Neural cell (in vitro differentiated cells): Measurements from ENCODE around the gene CST11. TPM values are rescaled to one million over a fixed set of nuclear protein-coding genes. Genes with fewer than 3 reads are reported as not detected.

Experiments used
- H2AFZ ChIP-seq: fragments of 200-600, 300-800 bp; sonication (generic), shearing (Covaris generic); 2 replicates; pipeline ENCODE4 v1.6.0; 2014; ENCODE audit warnings: low read depth, mild to moderate bottlenecking, antibody characterized with exemption, low read length, moderate library complexity
- H3F3A ChIP-seq: fragments of 200-600 bp; shearing (Covaris generic); 2 replicates; pipeline ENCODE4 v1.6.1; 2016; ENCODE audit warnings: mild to moderate bottlenecking, moderate library complexity, mixed read lengths, antibody characterized with exemption, low read length; ENCODE audit not compliant: insufficient read depth, poor library complexity, severe bottlenecking
- H3K27ac ChIP-seq: fragments of 200-600, 300-800 bp; sonication (generic), shearing (Covaris generic); 2 replicates; pipeline ENCODE4 v1.5.1; 2014; ENCODE audit warnings: mild to moderate bottlenecking, low read length, moderate library complexity
- H3K27me3 ChIP-seq: fragments of 300-800, 200-600 bp; sonication (generic), shearing (Covaris generic); 2 replicates; pipeline ENCODE4 v1.6.0; 2014; ENCODE audit warnings: mild to moderate bottlenecking, low read depth, low read length, moderate library complexity; ENCODE audit not compliant: insufficient read depth
- H3K36me3 ChIP-seq: fragments of 300-800, 200-600 bp; sonication (generic), shearing (Covaris generic); 2 replicates; pipeline ENCODE4 v1.5.1; 2014; ENCODE audit warnings: mild to moderate bottlenecking, antibody characterized with exemption, low read length, moderate library complexity; ENCODE audit not compliant: insufficient read depth
- H3K4me2 ChIP-seq: fragments of 300-800, 200-600 bp; sonication (generic), shearing (Covaris generic); 2 replicates; pipeline ENCODE4 v1.6.0; 2014; ENCODE audit warnings: mild to moderate bottlenecking, low read length
- H3K4me3 ChIP-seq: fragments of 300-800, 200-600 bp; sonication (generic), shearing (Covaris generic); 2 replicates; pipeline ENCODE4 v1.5.1; 2014; ENCODE audit warnings: mild to moderate bottlenecking, low read length, moderate library complexity
- H3K79me2 ChIP-seq: fragments of 200-600 bp; shearing (Covaris generic); replicated peaks from 2 replicates; pipeline ENCODE4 v1.6.0; 2014; ENCODE audit warnings: mild to moderate bottlenecking, low read length, moderate library complexity; ENCODE audit not compliant: insufficient read depth
- H3K9ac ChIP-seq: fragments of 300-800, 200-600 bp; sonication (generic), shearing (Covaris generic); 2 replicates; pipeline ENCODE4 v1.6.1; 2016; ENCODE audit warnings: mild to moderate bottlenecking, low read length, mixed read lengths
- H3K9me2 ChIP-seq: fragments of 200-600 bp; shearing (Covaris generic); 2 replicates; pipeline ENCODE4 v1.6.1; 2016; ENCODE audit warnings: mild to moderate bottlenecking, low read length, mixed read lengths; ENCODE audit not compliant: insufficient read depth
- H3K9me3 ChIP-seq: fragments of 200-600, 300-800 bp; sonication (generic), shearing (Covaris generic); 2 replicates; pipeline ENCODE4 v1.6.1; 2016; ENCODE audit warnings: mild to moderate bottlenecking, mixed run types, low read length, moderate library complexity, mixed read lengths
- H4K20me1 ChIP-seq: fragments of 200-600 bp; shearing (Covaris generic); 2 replicates; pipeline ENCODE4 v1.6.1; 2016; ENCODE audit warnings: mild to moderate bottlenecking, mixed run types; ENCODE audit not compliant: insufficient read depth
- EP300 ChIP-seq: fragments of 450-650 bp; conservative IDR thresholded peaks from 2 replicates; pipeline ENCODE4 v1.6.1; 2014; ENCODE audit warnings: antibody characterized with exemption, mild to moderate bottlenecking, moderate library complexity; ENCODE audit not compliant: poor library complexity, severe bottlenecking
- EZH2 ChIP-seq: fragments of 200-600, 300-800 bp; shearing (Covaris generic), sonication (generic); IDR thresholded peaks from 2 replicates; pipeline ENCODE4 v1.6.1; 2014; ENCODE audit warnings: antibody characterized with exemption, low read length, borderline replicate concordance, mild to moderate bottlenecking; ENCODE audit not compliant: insufficient read depth, poor library complexity, severe bottlenecking
- MXI1 ChIP-seq: fragments of 450-650 bp; conservative IDR thresholded peaks from 2 replicates; pipeline ENCODE4 v1.6.1; 2014; ENCODE audit warnings: antibody characterized with exemption, mild to moderate bottlenecking; ENCODE audit not compliant: poor library complexity, severe bottlenecking
- POLR2AphosphoS5 ChIP-seq: IDR thresholded peaks from 2 replicates; pipeline ENCODE4 v1.6.1; 2012
- RAD21 ChIP-seq: fragments of 450-650 bp; conservative IDR thresholded peaks from 2 replicates; pipeline ENCODE4 v1.6.1; 2014; ENCODE audit warnings: antibody characterized with exemption, mild to moderate bottlenecking, moderate library complexity
- SMC3 ChIP-seq: fragments of 450-650 bp; conservative IDR thresholded peaks from 2 replicates; pipeline ENCODE4 v1.6.1; 2014; ENCODE audit warnings: antibody characterized with exemption, mild to moderate bottlenecking, moderate library complexity; ENCODE audit not compliant: poor library complexity
- TAF1 ChIP-seq: IDR thresholded peaks from 2 replicates; pipeline ENCODE4 v1.6.1; 2012; ENCODE audit warnings: low read depth
- polyA plus RNA-seq: library from polyadenylated mRNA; depleted of rRNA; stranded (reverse); fragments of >200 nt; gene quantifications from 2 replicates; pipeline ENCODE4 v1.2.3, GENCODE V29; 2014
- TF ChIP-seq, protein P1 (sequence below): fragments of 450-650 bp; IDR thresholded peaks from 2 replicates; pipeline ENCODE4 v1.5.1; 2014; ENCODE audit warnings: antibody characterized with exemption, mild to moderate bottlenecking, moderate library complexity; ENCODE audit not compliant: poor library complexity, severe bottlenecking
- TF ChIP-seq, protein P2 (sequence below): IDR thresholded peaks from 2 replicates; pipeline ENCODE4 v1.6.1; 2012; ENCODE audit warnings: borderline replicate concordance

The CST11 gene
- polyA plus RNA-seq, 1 donor from 2014 or later, result not detected

DNA sequence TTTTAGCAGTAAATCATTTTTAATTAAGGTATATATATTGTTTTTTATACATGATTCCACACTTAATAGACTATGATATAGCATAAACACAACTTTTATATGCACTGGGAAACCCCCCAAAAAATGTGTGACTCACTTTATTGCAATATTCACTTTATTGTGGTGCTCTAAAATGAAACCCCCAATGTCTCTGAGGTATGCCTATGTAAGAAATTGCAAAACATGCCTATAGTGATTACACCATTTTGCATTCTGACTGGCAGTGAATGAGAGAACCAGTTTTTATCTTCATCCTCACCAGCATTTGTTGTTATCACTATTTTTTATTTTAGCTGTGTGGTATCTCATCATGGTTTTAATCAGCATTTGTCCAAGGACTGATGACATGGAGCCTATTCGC is 8.5 kb upstream of the CST11 start:
- H3K36me3 ChIP-seq, result no peaks in the 10 kb centered on the region
- no peaks in the 10 kb centered on the region for H4K20me1 ChIP-seq
- H3K79me2 ChIP-seq, result no peaks in the 10 kb centered on the region
- no peak overlapping the region for H3K4me2 ChIP-seq
- no peak for TF ChIP-seq POLR2AphosphoS5
- no peak for TF ChIP-seq TAF1
- TF ChIP-seq EP300, result no peak
- no peak overlapping the region for H3K27ac ChIP-seq
- no peak overlapping the region for H3K9ac ChIP-seq
- H3F3A ChIP-seq, result no peaks in the 10 kb centered on the region
- no peak overlapping the region for H3K4me3 ChIP-seq
- peaks cover 4% of the 10 kb centered on the region for H3K9me3 ChIP-seq
- no peaks in the 10 kb centered on the region for H3K27me3 ChIP-seq
- no peak overlapping the region for H2AFZ ChIP-seq
- no peaks in the 10 kb centered on the region for H3K9me2 ChIP-seq

DNA sequence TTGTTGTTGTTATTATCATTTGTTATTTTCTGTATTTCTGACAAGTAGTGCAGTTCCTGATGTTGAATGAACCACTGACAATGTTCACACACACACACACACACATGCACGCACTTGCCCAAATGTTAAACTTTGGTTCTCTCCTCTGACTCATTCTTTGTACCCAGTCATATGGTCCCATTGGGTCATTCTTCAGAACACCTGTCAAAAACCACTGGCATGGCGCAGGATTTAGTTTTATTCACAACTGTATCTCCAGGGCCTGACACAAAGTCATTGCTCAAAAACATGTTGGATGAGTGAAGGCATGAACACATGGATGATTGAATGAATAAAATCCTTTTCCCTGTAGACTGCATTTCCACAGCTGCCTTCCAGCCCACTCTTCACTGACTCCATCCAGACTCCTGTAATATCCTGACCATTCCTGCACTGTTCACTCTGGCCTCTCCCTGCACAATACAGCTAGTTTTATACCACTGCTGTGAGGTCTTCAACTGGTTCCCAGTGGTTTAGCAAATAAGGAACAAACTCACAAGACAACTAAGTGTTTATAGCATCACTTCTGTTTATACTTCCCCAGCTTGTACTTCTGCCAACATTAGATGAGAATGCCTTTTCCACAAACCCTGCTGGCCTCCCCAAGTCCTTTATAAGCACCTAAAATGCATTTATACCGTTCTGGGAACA is 6.9 kb upstream of the CST11 start:
- Histone ChIP-seq H3K4me3 (no peak overlapping the region), H3K36me3 (no peaks in the 10 kb centered on the region), H3K27me3 (no peaks in the 10 kb centered on the region), H3K9ac (no peak overlapping the region), H3F3A (no peaks in the 10 kb centered on the region), H3K9me2 (no peaks in the 10 kb centered on the region), H3K79me2 (no peaks in the 10 kb centered on the region), H3K27ac (no peak overlapping the region), H4K20me1 (no peaks in the 10 kb centered on the region), H3K4me2 (no peak overlapping the region), H3K9me3 (no peaks in the 10 kb centered on the region), H2AFZ (no peak overlapping the region)
- TF ChIP-seq TAF1, result no peak
- TF ChIP-seq POLR2AphosphoS5, result no peak
- TF ChIP-seq RAD21, result no peak
- TF ChIP-seq SMC3, result no peak
- TF ChIP-seq MXI1, result no peak
- TF ChIP-seq, protein P1, sequence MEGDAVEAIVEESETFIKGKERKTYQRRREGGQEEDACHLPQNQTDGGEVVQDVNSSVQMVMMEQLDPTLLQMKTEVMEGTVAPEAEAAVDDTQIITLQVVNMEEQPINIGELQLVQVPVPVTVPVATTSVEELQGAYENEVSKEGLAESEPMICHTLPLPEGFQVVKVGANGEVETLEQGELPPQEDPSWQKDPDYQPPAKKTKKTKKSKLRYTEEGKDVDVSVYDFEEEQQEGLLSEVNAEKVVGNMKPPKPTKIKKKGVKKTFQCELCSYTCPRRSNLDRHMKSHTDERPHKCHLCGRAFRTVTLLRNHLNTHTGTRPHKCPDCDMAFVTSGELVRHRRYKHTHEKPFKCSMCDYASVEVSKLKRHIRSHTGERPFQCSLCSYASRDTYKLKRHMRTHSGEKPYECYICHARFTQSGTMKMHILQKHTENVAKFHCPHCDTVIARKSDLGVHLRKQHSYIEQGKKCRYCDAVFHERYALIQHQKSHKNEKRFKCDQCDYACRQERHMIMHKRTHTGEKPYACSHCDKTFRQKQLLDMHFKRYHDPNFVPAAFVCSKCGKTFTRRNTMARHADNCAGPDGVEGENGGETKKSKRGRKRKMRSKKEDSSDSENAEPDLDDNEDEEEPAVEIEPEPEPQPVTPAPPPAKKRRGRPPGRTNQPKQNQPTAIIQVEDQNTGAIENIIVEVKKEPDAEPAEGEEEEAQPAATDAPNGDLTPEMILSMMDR, result no peak
- no peak for TF ChIP-seq EP300
- TF ChIP-seq, protein P2, sequence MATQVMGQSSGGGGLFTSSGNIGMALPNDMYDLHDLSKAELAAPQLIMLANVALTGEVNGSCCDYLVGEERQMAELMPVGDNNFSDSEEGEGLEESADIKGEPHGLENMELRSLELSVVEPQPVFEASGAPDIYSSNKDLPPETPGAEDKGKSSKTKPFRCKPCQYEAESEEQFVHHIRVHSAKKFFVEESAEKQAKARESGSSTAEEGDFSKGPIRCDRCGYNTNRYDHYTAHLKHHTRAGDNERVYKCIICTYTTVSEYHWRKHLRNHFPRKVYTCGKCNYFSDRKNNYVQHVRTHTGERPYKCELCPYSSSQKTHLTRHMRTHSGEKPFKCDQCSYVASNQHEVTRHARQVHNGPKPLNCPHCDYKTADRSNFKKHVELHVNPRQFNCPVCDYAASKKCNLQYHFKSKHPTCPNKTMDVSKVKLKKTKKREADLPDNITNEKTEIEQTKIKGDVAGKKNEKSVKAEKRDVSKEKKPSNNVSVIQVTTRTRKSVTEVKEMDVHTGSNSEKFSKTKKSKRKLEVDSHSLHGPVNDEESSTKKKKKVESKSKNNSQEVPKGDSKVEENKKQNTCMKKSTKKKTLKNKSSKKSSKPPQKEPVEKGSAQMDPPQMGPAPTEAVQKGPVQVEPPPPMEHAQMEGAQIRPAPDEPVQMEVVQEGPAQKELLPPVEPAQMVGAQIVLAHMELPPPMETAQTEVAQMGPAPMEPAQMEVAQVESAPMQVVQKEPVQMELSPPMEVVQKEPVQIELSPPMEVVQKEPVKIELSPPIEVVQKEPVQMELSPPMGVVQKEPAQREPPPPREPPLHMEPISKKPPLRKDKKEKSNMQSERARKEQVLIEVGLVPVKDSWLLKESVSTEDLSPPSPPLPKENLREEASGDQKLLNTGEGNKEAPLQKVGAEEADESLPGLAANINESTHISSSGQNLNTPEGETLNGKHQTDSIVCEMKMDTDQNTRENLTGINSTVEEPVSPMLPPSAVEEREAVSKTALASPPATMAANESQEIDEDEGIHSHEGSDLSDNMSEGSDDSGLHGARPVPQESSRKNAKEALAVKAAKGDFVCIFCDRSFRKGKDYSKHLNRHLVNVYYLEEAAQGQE, result no peak
- no peak for TF ChIP-seq EZH2
